ENCODE results near the gene METTL26.

Gene METTL26

GRCh38 chr16:593807-594206 lies 42.3 kb downstream of the METTL26 start:
- DNase-seq, result no peak

DNA sequence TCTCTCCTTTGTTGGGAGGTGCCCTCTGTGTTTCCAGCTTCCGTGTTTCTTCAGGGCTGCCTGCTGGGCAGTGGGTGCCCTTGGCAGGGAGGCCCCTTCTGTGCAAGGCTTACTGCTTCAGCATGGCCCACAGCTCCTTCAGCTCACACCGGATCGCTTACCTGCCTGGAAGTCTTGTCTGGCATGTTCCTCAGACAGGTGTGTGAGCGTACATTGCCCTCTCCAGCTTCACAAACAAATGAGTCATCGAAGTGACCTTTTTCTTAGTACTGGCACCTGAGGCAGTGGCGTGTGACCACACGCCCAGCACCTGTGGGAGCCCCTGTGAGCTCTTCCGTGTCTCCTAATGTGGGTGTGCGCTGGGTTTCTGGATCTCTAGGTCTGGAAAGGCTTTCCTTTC lies 42.7 kb downstream of the METTL26 start:
- no peak for DNase-seq

- DNase-seq, result no peak
Observed at GRCh38 chr16:592518-593306, 43.4 kb downstream of the METTL26 start.

DNA sequence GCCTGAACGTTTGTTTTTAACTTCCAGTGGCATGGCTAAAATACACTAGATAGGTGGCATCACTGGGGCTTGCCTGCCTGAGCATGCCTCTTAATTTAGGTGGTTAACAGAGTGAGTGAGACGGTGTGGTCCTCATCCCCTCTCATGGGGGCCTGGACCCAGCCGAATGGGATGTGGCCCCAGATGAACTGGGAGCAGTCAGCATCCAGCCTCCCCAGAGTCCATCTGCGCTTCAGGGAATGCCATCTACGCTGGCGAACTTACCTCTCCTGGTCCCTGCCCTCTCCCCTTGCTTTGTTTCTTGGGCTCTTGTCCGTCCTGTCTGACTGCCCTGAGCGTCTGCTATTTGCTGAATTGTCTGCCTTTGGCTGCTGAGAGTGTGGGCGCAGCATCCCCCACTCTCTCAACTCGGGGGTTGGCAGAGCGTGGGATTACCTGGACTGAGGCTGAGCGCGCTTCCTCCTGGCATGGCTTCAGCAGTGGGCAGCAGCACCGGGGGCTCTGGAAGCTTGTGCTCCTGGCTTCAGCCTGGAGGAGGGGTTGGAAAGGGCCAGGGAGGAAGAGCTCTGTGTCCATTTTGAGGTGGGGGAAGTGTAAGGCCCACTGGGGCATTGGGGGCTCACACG lies 44.1 kb downstream of the METTL26 start:
- DNase-seq, result no peak

DNA sequence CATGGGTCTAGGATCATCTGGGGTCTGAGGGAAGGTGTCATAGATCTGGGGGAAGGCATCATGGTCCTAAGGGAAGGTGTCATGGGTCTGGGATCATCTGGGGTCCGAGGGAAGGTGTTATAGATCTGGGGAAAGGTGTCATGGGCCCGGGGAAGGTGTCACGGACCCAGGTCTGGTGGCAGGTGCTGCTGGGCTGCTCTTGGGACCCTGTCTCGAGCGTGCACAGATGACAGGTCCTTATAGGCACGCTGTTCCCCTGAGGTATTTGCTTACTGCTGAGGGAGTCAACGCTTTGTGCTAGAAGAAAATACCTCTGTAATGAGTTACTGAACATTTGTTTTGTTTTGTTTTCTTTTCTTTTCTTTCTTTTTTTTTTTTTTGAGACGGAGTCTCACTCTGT lies 44.9 kb downstream of the METTL26 start:
- no peak for DNase-seq

DNA sequence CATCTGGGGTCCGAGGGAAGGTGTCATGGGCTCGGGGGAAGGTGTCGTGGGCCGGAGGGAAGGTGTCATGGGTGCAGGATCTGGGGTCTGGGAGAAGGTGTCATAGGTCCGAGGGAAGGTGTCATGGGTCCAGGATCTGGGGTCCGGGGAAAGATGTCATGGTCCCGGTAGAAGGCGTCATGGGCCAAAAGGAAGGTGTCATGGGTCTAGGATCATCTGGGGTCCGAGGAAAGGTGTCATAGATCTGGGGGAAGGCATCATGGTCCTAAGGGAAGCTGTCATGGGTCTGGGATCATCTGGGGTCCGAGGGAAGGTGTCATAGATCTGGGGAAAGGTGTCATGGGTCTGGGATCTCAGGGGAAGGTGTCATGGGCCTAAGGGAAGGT lies 45.3 kb downstream of the METTL26 start:
- no peak for DNase-seq

DNA sequence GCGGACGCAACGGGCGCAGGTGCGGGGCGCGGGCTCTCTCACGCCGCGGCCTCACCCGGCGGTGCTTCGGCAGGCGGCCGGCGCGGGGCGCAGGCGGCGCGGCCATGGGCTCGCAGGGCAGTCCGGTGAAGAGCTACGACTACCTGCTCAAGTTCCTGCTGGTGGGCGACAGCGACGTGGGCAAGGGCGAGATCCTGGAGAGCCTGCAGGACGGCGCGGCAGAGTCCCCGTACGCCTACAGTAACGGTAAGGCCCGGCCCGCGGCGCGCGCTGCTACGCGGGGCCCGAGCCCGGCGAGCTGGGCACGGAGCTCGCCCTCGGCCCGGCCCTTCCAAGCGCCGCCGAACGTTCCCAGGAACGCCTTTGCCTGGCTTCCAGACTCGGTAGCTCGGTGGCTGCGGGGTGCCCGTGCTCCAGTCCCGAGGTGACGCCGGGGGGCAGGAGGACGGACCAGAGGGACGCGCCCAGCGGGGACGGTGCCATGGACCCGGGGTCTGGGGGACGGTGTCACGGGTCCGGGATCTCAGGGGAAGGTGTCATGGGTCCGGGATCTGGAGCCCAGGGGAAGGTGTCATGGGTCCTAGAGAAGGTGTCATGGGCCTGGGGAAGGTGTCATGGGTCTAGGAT lies 45.8 kb downstream of the METTL26 start:
- DNase-seq, result no peak

DNA sequence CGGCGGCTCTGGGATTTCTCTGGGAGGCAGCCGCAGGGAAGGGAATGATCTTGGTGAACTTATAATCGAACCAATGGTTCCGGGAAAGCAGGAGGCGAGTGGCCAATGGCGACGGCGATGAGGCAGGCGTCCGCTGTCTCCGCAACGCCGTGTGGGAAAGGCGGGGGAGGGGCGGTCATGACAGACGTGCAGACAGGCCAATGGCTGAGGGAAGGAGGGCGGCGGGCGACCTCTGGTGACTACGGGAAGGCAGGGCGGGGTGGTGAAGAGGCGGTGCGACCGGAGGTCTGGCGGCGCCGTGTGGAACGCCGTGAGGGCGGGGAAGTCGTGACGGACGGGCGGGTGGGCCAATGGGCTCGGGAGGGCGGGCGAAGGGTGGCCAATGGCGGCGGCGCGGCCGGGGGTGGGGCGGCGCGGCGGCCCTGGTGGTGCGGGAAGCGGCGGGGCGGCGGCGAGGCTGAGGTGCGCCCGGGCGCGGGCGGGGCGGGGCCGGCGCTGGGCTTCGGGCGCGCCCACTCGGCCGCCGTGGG lies 46.4 kb downstream of the METTL26 start, which contains the start of gene RAB40C:
Gene RAB40C, plus strand, starts transcription at position 409 of the 530 bp plus-strand sequence. CDS start 226 bp downstream, outside the sequence.
- DNase-seq, result peak; percentile 99

GRCh38 chr16:588889-589657 lies 47.0 kb downstream of the METTL26 start:
- peak; percentile 98 for DNase-seq

- peak; percentile 64 for DNase-seq
Observed at GRCh38 chr16:588639-588888, 47.5 kb downstream of the METTL26 start.

DNA sequence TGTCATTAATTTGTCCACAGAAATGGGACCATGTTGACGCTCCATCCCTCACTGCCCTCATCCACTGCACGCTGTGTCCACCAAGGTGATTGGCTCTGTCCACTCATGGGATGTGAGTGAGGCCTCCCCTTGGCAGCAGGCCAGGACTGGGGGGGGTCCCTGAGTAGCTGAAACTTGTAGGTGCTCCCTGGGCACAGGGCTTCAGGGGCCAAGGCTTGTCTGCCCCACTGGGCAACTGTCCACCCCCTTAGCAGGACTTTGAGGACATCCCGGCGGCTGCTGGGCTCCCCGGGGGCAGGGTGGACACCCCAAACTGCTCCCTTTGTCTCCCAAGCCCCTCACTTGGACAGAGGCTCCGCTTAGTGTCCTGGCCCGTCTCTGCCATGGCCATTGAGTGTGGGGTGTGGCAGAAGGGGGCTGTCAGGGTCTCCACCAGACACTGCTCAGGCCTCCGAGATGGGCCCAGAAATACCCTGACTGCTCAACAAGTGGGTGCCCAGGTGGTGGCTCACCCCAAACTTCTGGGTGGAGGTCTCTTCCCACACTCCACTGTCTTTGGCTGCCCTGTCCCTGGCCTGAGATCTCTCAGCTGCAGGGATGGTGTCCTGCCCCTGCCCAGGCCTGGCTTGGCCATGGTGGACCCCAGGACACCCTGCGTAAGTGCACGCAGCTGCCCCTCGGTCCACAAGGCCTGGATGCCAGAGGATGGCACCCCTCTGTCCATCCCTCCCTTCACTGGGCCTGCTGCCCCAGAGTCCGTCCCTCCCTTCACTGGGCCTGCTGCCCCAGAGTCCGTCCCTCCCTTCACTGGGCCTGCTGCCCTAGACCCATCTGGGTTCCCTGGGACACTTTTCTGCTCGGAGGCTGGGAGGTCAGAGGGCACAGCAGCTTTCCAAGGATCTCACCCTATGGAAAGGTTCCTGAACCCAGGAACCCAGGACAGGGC lies 49.2 kb downstream of the METTL26 start:
- no peak for DNase-seq

GRCh38 chr16:586047-586644 lies 50.0 kb downstream of the METTL26 start:
- DNase-seq, result no peak

- DNase-seq, result no peak
Observed at GRCh38 chr16:585351-585750, 50.8 kb downstream of the METTL26 start.
